Activated CD8-positive, alpha-beta T cell treated with anti-CD3 and anti-CD28 coated beads, Interleukin-2, amount 10 ng/mL, durations not matched to agents 7 days and 5 days (primary cell): ENCODE data around the gene LRBA. TPM values are rescaled to one million over a fixed set of nuclear protein-coding genes. Genes with fewer than 3 reads are reported as not detected.

Source experiments
- ATAC-seq: fragments of 150-1000 bp; cut with Tn5 transposase; one replicate; pipeline ENCODE4 v1.10.0; 2021; ENCODE audit warnings: moderate library complexity
- CTCF ChIA-PET: fragments of 350-600 bp; sonication (Branson Sonifier 250); formaldehyde crosslinking; loops from one replicate; lab custom pipeline; 2021; ENCODE audit warnings: antibody characterized with exemption; lab: Charles Lee
- POLR2A ChIA-PET: fragments of 350-600 bp; sonication (Branson Sonifier 250); formaldehyde crosslinking; loops from one replicate; lab custom pipeline; 2021; ENCODE audit warnings: antibody characterized with exemption; lab: Charles Lee
- DNase-seq: peaks from one replicate; pipeline ENCODE4 v3.0.0-alpha.2; 2020
- H3K27ac Mint-ChIP-seq: one replicate; pipeline ENCODE4 v1.8.0; 2021; ENCODE audit warnings: mild to moderate bottlenecking, mixed read lengths
- H3K27me3 Mint-ChIP-seq: one replicate; pipeline ENCODE4 v1.8.0; 2021; ENCODE audit warnings: low read depth, mixed read lengths
- H3K36me3 Mint-ChIP-seq: one replicate; pipeline ENCODE4 v1.8.0; 2021; ENCODE audit warnings: low read depth, mixed read lengths
- H3K4me1 Mint-ChIP-seq: one replicate; pipeline ENCODE4 v1.8.0; 2021; ENCODE audit warnings: low read depth, mixed read lengths
- H3K4me3 Mint-ChIP-seq: one replicate; pipeline ENCODE4 v1.8.0; 2021; ENCODE audit warnings: mild to moderate bottlenecking, mixed read lengths
- H3K9me3 Mint-ChIP-seq: one replicate; pipeline ENCODE4 v1.8.0; 2022; ENCODE audit warnings: mixed read lengths; ENCODE audit not compliant: insufficient read depth
- total RNA-seq, 2 experiments: library from RNA; stranded (reverse); gene quantifications; one replicate each; pipeline ENCODE4 v1.2.3, GENCODE V29; 2021

Gene LRBA
- total RNA-seq, 2 experiments from 2014 or later: 43.3 to 44.5 TPM

DNA sequence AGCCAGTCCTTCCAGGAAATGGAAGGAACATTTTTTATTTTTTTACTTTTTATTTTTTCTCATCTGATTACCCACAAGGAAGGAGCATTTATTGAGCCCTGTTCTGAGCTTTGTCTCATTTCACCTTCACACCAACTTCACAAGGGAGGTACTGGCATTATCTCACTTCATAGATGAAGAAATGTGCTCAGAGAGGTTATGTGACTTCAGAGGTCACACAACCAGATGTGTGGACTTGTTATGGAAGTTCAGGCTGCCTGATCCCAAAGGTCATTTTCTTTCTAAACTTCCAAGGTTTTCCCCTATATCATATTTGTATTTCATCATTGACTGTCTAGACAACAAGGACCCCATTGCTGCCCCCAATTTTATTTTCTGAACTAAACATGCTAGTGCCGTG is 776.5 kb downstream of the LRBA start:
- H3K36me3 Mint-ChIP-seq: no peaks in the 10 kb centered on the region

DNA sequence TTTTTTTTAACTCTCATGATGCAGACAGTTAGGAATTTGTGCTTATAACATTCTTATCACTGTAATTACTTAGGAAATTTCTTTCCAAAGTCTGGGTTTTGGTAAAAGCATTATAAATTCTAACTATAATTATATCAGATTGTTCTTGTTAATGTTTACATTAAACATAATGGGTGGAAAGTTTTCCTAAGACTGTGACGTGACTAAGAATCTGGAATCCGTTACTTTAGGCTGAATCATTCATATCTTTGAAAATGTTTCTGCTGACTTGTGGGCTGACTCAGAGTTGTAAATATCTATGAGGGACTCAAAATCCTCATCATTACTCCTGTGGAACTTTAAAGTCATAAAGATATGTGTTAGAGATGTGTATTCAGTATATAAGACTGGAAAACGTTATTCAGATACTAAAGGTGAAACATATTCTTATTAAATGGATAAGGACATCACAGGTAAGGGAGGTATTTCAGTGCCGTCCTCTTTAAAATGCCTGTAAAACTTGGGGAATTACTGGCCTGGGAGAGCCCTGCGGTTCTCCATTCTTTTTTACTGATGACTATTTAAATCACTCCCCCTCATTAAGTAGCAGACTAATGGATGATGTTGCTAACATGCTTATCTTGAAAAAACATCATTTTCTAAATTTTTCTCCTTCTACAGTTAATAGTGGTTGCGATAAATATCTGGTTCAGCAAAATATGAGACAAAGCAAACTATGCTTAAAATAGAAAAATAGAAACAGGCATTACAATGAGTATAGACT is 777.8 kb downstream of the LRBA start:
- POLR2A ChIA-PET: no interaction called here
- H3K9me3 Mint-ChIP-seq: no peaks in the 10 kb centered on the region
- H3K36me3 Mint-ChIP-seq: no peaks in the 10 kb centered on the region
- H3K4me1 Mint-ChIP-seq: no peaks in the 10 kb centered on the region
- H3K27me3 Mint-ChIP-seq: peaks cover 10% of the 10 kb centered on the region
- CTCF ChIA-PET: no interaction called here
- no peak overlapping the region for H3K27ac Mint-ChIP-seq
- H3K4me3 Mint-ChIP-seq: no peak overlapping the region
- ATAC-seq: no peak
- no peak for DNase-seq

More for the DNA sequence above, 776.5 kb downstream of the LRBA start:
- Mint-ChIP-seq H3K9me3 (no peaks in the 10 kb centered on the region), H3K4me1 (no peaks in the 10 kb centered on the region), H3K4me3 (no peak overlapping the region), H3K27ac (no peak overlapping the region), H3K27me3 (peaks cover 5% of the 10 kb centered on the region)
- no peak for DNase-seq
- ChIA-PET CTCF (no interaction called here), POLR2A (no interaction called here)
- ATAC-seq: no peak

GRCh38 chr4:150236626-150237025 is 778.5 kb downstream of the LRBA start:
- Mint-ChIP-seq H3K27ac (no peak overlapping the region), H3K4me1 (no peaks in the 10 kb centered on the region), H3K4me3 (no peak overlapping the region), H3K9me3 (no peaks in the 10 kb centered on the region), H3K27me3 (peaks cover 12% of the 10 kb centered on the region), H3K36me3 (no peaks in the 10 kb centered on the region)
- DNase-seq: no peak
- POLR2A ChIA-PET: no interaction called here
- CTCF ChIA-PET: no interaction called here
- no peak for ATAC-seq

GRCh38 chr4:150235808-150236271 is 779.2 kb downstream of the LRBA start:
- POLR2A ChIA-PET: no interaction called here
- Mint-ChIP-seq H3K4me1 (no peaks in the 10 kb centered on the region), H3K27me3 (peaks cover 15% of the 10 kb centered on the region), H3K9me3 (no peaks in the 10 kb centered on the region), H3K4me3 (no peak overlapping the region), H3K36me3 (no peaks in the 10 kb centered on the region), H3K27ac (no peak overlapping the region)
- DNase-seq: no peak
- CTCF ChIA-PET: no interaction called here
- no peak for ATAC-seq

GRCh38 chr4:150235317-150235716 is 779.8 kb downstream of the LRBA start:
- CTCF ChIA-PET: no interaction called here
- H3K27me3 Mint-ChIP-seq: peaks cover 17% of the 10 kb centered on the region
- no peak for DNase-seq

DNA sequence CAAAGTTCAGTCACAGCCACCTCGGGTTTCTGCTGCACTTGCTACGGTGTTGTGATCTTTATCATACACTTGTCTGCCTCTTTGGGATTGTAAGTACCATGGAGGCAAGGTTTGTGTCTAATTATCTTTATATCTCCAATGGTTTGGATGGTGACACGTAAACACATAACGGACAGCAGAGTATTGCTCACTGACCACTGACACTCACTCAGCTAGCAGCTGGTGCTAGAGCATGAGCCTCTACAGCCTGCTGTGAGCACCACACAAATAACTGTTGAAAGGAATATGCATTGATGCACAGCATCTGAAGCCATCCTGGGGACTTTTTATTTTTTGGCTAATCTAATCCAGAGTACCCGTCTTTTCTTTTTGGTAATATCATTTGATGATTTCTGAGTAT is 780.8 kb downstream of the LRBA start:
- CTCF ChIA-PET: no interaction called here
- H3K27ac Mint-ChIP-seq: no peak overlapping the region

More at GRCh38 chr4:150235317-150235716, 779.8 kb downstream of the LRBA start:
- Mint-ChIP-seq H3K4me3 (no peak overlapping the region), H3K4me1 (no peaks in the 10 kb centered on the region), H3K9me3 (no peaks in the 10 kb centered on the region), H3K27ac (no peak overlapping the region), H3K36me3 (no peaks in the 10 kb centered on the region)
- POLR2A ChIA-PET: no interaction called here
- no peak for ATAC-seq

GRCh38 chr4:150232029-150232428 is 783.1 kb downstream of the LRBA start:
- no peak for DNase-seq
- ChIA-PET POLR2A (no interaction called here), CTCF (interaction anchor here (2.5 kb wide), 1 partner anchor 11 kb away, joined by 13 read pairs; no protein-coding TSS in a partner anchor)
- no peaks in the 10 kb centered on the region for H3K9me3 Mint-ChIP-seq
- no peak overlapping the region for H3K4me3 Mint-ChIP-seq
- H3K27ac Mint-ChIP-seq: no peak overlapping the region
- H3K27me3 Mint-ChIP-seq: peaks cover 19% of the 10 kb centered on the region
- no peak for ATAC-seq
- H3K36me3 Mint-ChIP-seq: no peaks in the 10 kb centered on the region
- H3K4me1 Mint-ChIP-seq: no peaks in the 10 kb centered on the region

More for the DNA sequence above, 780.8 kb downstream of the LRBA start:
- no peaks in the 10 kb centered on the region for H3K36me3 Mint-ChIP-seq
- H3K27me3 Mint-ChIP-seq: peaks cover 19% of the 10 kb centered on the region
- H3K9me3 Mint-ChIP-seq: no peaks in the 10 kb centered on the region
- POLR2A ChIA-PET: no interaction called here
- ATAC-seq (no peak), DNase-seq (no peak)
- H3K4me3 Mint-ChIP-seq: no peak overlapping the region
- no peaks in the 10 kb centered on the region for H3K4me1 Mint-ChIP-seq

DNA sequence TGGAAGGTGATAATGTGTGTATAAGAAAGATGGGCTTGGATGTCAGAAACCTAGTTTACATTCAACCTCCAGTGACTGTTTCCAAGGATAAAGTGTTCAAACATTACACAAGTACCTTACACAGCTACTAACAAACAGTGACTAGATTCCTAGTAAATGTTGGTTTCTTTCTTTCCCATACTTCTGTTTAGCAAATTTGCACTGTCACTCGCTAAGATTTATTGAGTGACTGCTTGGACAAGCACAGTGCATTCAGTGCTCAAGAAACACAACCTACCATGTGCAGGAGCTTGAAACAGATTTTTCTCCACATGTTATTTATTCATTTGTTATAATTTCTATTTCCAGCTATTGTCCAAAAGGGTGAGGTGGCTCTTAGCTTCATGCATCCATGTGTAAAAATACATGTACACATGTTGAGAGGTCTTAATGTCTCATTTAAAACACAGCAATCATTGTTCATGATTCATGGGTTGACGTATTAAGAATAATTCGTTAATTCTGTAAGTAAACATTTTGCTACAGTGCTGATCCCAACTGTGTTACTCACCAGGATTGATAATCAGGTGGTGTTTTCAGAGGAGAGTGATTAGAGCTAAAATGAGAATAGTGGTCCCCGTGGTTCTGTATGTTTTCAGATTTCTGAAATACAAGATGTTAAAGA is 783.8 kb downstream of the LRBA start:
- POLR2A ChIA-PET: no interaction called here

GRCh38 chr4:150230561-150230960 is 784.5 kb downstream of the LRBA start:
- Mint-ChIP-seq H3K27me3 (peaks cover 19% of the 10 kb centered on the region), H3K4me1 (no peaks in the 10 kb centered on the region), H3K4me3 (no peak overlapping the region), H3K9me3 (no peaks in the 10 kb centered on the region), H3K27ac (no peak overlapping the region), H3K36me3 (no peaks in the 10 kb centered on the region)
- DNase-seq (no peak), ATAC-seq (no peak)
- CTCF ChIA-PET: interaction anchor here (2.5 kb wide), 1 partner anchor 12 kb away, joined by 13 read pairs; no protein-coding TSS in a partner anchor
- POLR2A ChIA-PET: interaction anchor here (0.6 kb wide), 1 partner anchor 95 kb away, joined by 3 read pairs; no protein-coding TSS in a partner anchor

More for the DNA sequence above, 783.8 kb downstream of the LRBA start:
- Mint-ChIP-seq H3K4me1 (no peaks in the 10 kb centered on the region), H3K9me3 (no peaks in the 10 kb centered on the region), H3K27me3 (peaks cover 19% of the 10 kb centered on the region), H3K4me3 (no peak overlapping the region), H3K36me3 (no peaks in the 10 kb centered on the region), H3K27ac (no peak overlapping the region)
- no peak for ATAC-seq
- no peak for DNase-seq
- CTCF ChIA-PET: interaction anchor here (2.5 kb wide), 1 partner anchor 12 kb away, joined by 13 read pairs; no protein-coding TSS in a partner anchor

GRCh38 chr4:150229520-150229919 is 785.6 kb downstream of the LRBA start:
- no peak overlapping the region for H3K27ac Mint-ChIP-seq
- H3K9me3 Mint-ChIP-seq: no peaks in the 10 kb centered on the region
- no peaks in the 10 kb centered on the region for H3K4me1 Mint-ChIP-seq
- ChIA-PET POLR2A (no interaction called here), CTCF (no interaction called here)
- peaks cover 16% of the 10 kb centered on the region for H3K27me3 Mint-ChIP-seq
- ATAC-seq: no peak
- no peak overlapping the region for H3K4me3 Mint-ChIP-seq
- DNase-seq: no peak
- no peaks in the 10 kb centered on the region for H3K36me3 Mint-ChIP-seq

GRCh38 chr4:150224896-150225591 is 790.0 kb downstream of the LRBA start:
- CTCF ChIA-PET: interaction anchor here (1.4 kb wide), 1 partner anchor 18 kb away, joined by 4 read pairs; no protein-coding TSS in a partner anchor
- Mint-ChIP-seq H3K9me3 (no peaks in the 10 kb centered on the region), H3K4me3 (no peak overlapping the region), H3K36me3 (no peaks in the 10 kb centered on the region), H3K27ac (no peak overlapping the region), H3K4me1 (no peaks in the 10 kb centered on the region), H3K27me3 (no peaks in the 10 kb centered on the region)
- ATAC-seq (no peak), DNase-seq (no peak)
- POLR2A ChIA-PET: no interaction called here
